Measurements from ENCODE around the gene PODXL.

- TF ChIP-seq, protein P1, sequence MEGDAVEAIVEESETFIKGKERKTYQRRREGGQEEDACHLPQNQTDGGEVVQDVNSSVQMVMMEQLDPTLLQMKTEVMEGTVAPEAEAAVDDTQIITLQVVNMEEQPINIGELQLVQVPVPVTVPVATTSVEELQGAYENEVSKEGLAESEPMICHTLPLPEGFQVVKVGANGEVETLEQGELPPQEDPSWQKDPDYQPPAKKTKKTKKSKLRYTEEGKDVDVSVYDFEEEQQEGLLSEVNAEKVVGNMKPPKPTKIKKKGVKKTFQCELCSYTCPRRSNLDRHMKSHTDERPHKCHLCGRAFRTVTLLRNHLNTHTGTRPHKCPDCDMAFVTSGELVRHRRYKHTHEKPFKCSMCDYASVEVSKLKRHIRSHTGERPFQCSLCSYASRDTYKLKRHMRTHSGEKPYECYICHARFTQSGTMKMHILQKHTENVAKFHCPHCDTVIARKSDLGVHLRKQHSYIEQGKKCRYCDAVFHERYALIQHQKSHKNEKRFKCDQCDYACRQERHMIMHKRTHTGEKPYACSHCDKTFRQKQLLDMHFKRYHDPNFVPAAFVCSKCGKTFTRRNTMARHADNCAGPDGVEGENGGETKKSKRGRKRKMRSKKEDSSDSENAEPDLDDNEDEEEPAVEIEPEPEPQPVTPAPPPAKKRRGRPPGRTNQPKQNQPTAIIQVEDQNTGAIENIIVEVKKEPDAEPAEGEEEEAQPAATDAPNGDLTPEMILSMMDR (IDR thresholded peaks at IDR 0.05): no peak
- TF ChIP-seq EP300 (IDR thresholded peaks at IDR 0.05) (no peak), POLR2A (IDR thresholded peaks at IDR 0.05; ENCODE audit: low read depth) (no peak), POLR2AphosphoS5 (IDR thresholded peaks at IDR 0.05) (no peak)
Observed at GRCh38 chr7:131489196-131489595, 67.2 kb downstream of the PODXL start.

All from esophagus muscularis mucosa (tissue), 4 donors.